Esophagus squamous epithelium (tissue), 4 donors: ENCODE measurements around the gene DNM3.

Experiments used
- CTCF ChIP-seq, 6 experiments: fragments of 450-650 bp in 4 of 6; fragments of 200-600 bp in 2 of 6; sonication (generic) in 2 of 6; IDR thresholded peaks; one replicate each; pipeline ENCODE4 v1.5.1; 2016 to 2019; ENCODE audit warnings: antibody characterized with exemption in 6 of 6, mild to moderate bottlenecking in 4 of 6, moderate library complexity in 4 of 6
- POLR2A ChIP-seq, 4 donors: fragments of 450-650 bp; IDR thresholded peaks; one replicate each; pipeline ENCODE4 v1.6.1; 2017; ENCODE audit warnings: antibody characterized with exemption in 4 of 4, mild to moderate bottlenecking in 4 of 4, moderate library complexity in 3 of 4

GRCh38 chr1:172163498-172164215 lies 322.4 kb downstream of the DNM3 start:
- no peak for TF ChIP-seq CTCF (IDR thresholded peaks at IDR 0.05)
- no peak for TF ChIP-seq POLR2A (IDR thresholded peaks at IDR 0.05)
